Activated CD8-positive, alpha-beta memory T cell treated with anti-CD3 and anti-CD28 coated beads for 4 hours (primary cell): ENCODE results near the gene DCP2.

Source experiments
- DNase-seq, 2 donors: peaks; one replicate each; pipeline ENCODE4 v3.0.0-alpha.2; 2020; ENCODE audit warnings: low read depth in 2 of 2

The DCP2 gene

GRCh38 chr5:113020461-113021273, 44.1 kb downstream of the DCP2 start:
- no peak for DNase-seq

GRCh38 chr5:113022661-113023060, 46.1 kb downstream of the DCP2 start:
- DNase-seq = no peak

GRCh38 chr5:113024076-113024697, 47.6 kb downstream of the DCP2 start:
- DNase-seq = no peak

- DNase-seq = no peak
These were observed 49.0 kb downstream of the DCP2 start for GRCh38 chr5:113025596-113025995.

- DNase-seq = no peak
These were observed 49.6 kb downstream of the DCP2 start for GRCh38 chr5:113026211-113026610.

- DNase-seq = no peak
These were observed 50.4 kb downstream of the DCP2 start for GRCh38 chr5:113027015-113027414.

- DNase-seq = no peak
These were observed 50.8 kb downstream of the DCP2 start for GRCh38 chr5:113027431-113027830.

- DNase-seq = no peak
These were observed 53.0 kb downstream of the DCP2 start for GRCh38 chr5:113029614-113030013.

- DNase-seq = no peak
These were observed 54.5 kb downstream of the DCP2 start for GRCh38 chr5:113031104-113031503.

GRCh38 chr5:113031557-113031956, 55.0 kb downstream of the DCP2 start:
- DNase-seq = no peak

GRCh38 chr5:113034182-113034773, 57.7 kb downstream of the DCP2 start:
- no peak for DNase-seq

GRCh38 chr5:113035096-113035495, 58.5 kb downstream of the DCP2 start:
- DNase-seq = no peak

GRCh38 chr5:113036321-113036720, 59.7 kb downstream of the DCP2 start:
- DNase-seq = no peak

- DNase-seq = no peak
These were observed 60.2 kb downstream of the DCP2 start for GRCh38 chr5:113036826-113037225.

- DNase-seq = no peak
These were observed 61.5 kb downstream of the DCP2 start for GRCh38 chr5:113038136-113038535.

GRCh38 chr5:113038714-113039113, 62.1 kb downstream of the DCP2 start:
- DNase-seq = no peak

- no peak for DNase-seq
These were observed 62.8 kb downstream of the DCP2 start for GRCh38 chr5:113039229-113039933.

- DNase-seq = no peak
These were observed 63.3 kb downstream of the DCP2 start for GRCh38 chr5:113039934-113040285.

GRCh38 chr5:113040672-113041260, 64.2 kb downstream of the DCP2 start:
- DNase-seq = no peak

GRCh38 chr5:113042491-113043243, 66.1 kb downstream of the DCP2 start:
- DNase-seq = no peak

- no peak for DNase-seq
These were observed 66.9 kb downstream of the DCP2 start for GRCh38 chr5:113043491-113043931.
